DOHH2 (cell line): ENCODE measurements around the gene CROCC.

Source experiments
- H3F3A ChIP-seq: fragments of 200-600 bp; sonication (generic), shearing (Covaris generic); 2 replicates; pipeline ENCODE4 v1.6.0; 2016; ENCODE audit warnings: antibody characterized with exemption, mild to moderate bottlenecking; ENCODE audit not compliant: control insufficient read depth, insufficient read depth
- H3K27ac ChIP-seq: fragments of 200-600 bp; sonication (generic); 2 replicates; pipeline ENCODE4 v1.5.1; 2014; ENCODE audit warnings: low read depth, mild to moderate bottlenecking, low read length, moderate library complexity
- H3K27me3 ChIP-seq: fragments of 200-600 bp; sonication (generic); 2 replicates; pipeline ENCODE4 v1.6.1; 2014; ENCODE audit warnings: mild to moderate bottlenecking, low read length, mixed read lengths; ENCODE audit not compliant: control insufficient read depth
- H3K36me3 ChIP-seq: fragments of 200-600 bp; sonication (generic); 2 replicates; pipeline ENCODE4 v1.6.1; 2014; ENCODE audit warnings: mild to moderate bottlenecking, low read length, moderate library complexity, mixed read lengths; ENCODE audit not compliant: control insufficient read depth
- H3K4me1 ChIP-seq: fragments of 200-600 bp; sonication (generic); 2 replicates; pipeline ENCODE4 v1.6.1; 2014; ENCODE audit warnings: mild to moderate bottlenecking, low read length, mixed read lengths; ENCODE audit not compliant: control insufficient read depth
- H3K4me2 ChIP-seq: fragments of 200-600 bp; sonication (generic); 2 replicates; pipeline ENCODE4 v1.6.0; 2014; ENCODE audit warnings: mild to moderate bottlenecking, low read length, moderate library complexity
- H3K4me3 ChIP-seq: fragments of 200-600 bp; sonication (generic); 2 replicates; pipeline ENCODE4 v1.5.1; 2014; ENCODE audit warnings: mild to moderate bottlenecking, low read length, mixed read lengths
- H3K79me2 ChIP-seq: fragments of 200-600 bp; sonication (generic); 2 replicates; pipeline ENCODE4 v1.6.1; 2014; ENCODE audit warnings: mild to moderate bottlenecking, low read length, mixed read lengths; ENCODE audit not compliant: control insufficient read depth
- H3K9me2 ChIP-seq: fragments of 200-600 bp; sonication (generic); replicated peaks from 2 replicates; pipeline ENCODE4 v1.6.1; 2014; ENCODE audit warnings: mild to moderate bottlenecking, low read length, mixed read lengths; ENCODE audit not compliant: control insufficient read depth
- H3K9me3 ChIP-seq: fragments of 200-600 bp; sonication (generic); 2 replicates; pipeline ENCODE4 v1.6.1; 2014; ENCODE audit warnings: antibody characterized with exemption, low read length, mixed read lengths; ENCODE audit not compliant: control insufficient read depth, insufficient read depth
- H4K20me1 ChIP-seq: fragments of 200-600 bp; sonication (generic); 2 replicates; pipeline ENCODE4 v1.6.0; 2014; ENCODE audit warnings: low read depth, mild to moderate bottlenecking, antibody characterized with exemption, low read length, moderate library complexity; ENCODE audit not compliant: control insufficient read depth, insufficient read depth
- CTCF ChIP-seq: fragments of 200-600 bp; sonication (generic); IDR thresholded peaks from one replicate; pipeline ENCODE4 v1.5.1; 2014; ENCODE audit warnings: antibody characterized with exemption, mild to moderate bottlenecking, low read depth, low read length; ENCODE audit not compliant: poor library complexity, severe bottlenecking
- EZH2phosphoT487 ChIP-seq: fragments of 200-600 bp; sonication (generic); IDR thresholded peaks from 2 replicates; pipeline ENCODE4 v1.6.1; 2017; ENCODE audit warnings: borderline replicate concordance, mild to moderate bottlenecking, antibody characterized with exemption, low read length, moderate library complexity, mixed read lengths

Gene CROCC

GRCh38 chr1:16970132-16970910 lies 48.6 kb downstream of the CROCC start:
- no peaks in the 10 kb centered on the region for H3K79me2 ChIP-seq
- TF ChIP-seq CTCF (no peak), EZH2phosphoT487 (no peak)
- no peak overlapping the region for H3K27ac ChIP-seq
- no peaks in the 10 kb centered on the region for H3F3A ChIP-seq
- H3K4me2 ChIP-seq: no peak overlapping the region
- no peaks in the 10 kb centered on the region for H3K27me3 ChIP-seq
- no peaks in the 10 kb centered on the region for H3K4me1 ChIP-seq
- no peak overlapping the region for H3K4me3 ChIP-seq
- no peaks in the 10 kb centered on the region for H4K20me1 ChIP-seq
- H3K9me2 ChIP-seq: no peaks in the 10 kb centered on the region
- H3K9me3 ChIP-seq: no peaks in the 10 kb centered on the region
- no peaks in the 10 kb centered on the region for H3K36me3 ChIP-seq

- Histone ChIP-seq H3K4me1 (no peaks in the 10 kb centered on the region), H3K79me2 (no peaks in the 10 kb centered on the region), H3K27me3 (no peaks in the 10 kb centered on the region), H3K4me2 (no peak overlapping the region), H4K20me1 (no peaks in the 10 kb centered on the region), H3K9me2 (no peaks in the 10 kb centered on the region), H3F3A (no peaks in the 10 kb centered on the region), H3K27ac (no peak overlapping the region), H3K4me3 (no peak overlapping the region), H3K36me3 (no peaks in the 10 kb centered on the region), H3K9me3 (no peaks in the 10 kb centered on the region)
- TF ChIP-seq EZH2phosphoT487 (no peak), CTCF (no peak)
Observed at GRCh38 chr1:16971341-16972188, 49.8 kb downstream of the CROCC start.

- no peaks in the 10 kb centered on the region for H3K9me3 ChIP-seq
- no peaks in the 10 kb centered on the region for H3K79me2 ChIP-seq
- H3K4me2 ChIP-seq: no peak overlapping the region
- no peaks in the 10 kb centered on the region for H3K36me3 ChIP-seq
- TF ChIP-seq CTCF (no peak), EZH2phosphoT487 (no peak)
- no peaks in the 10 kb centered on the region for H3F3A ChIP-seq
- H3K27me3 ChIP-seq: no peaks in the 10 kb centered on the region
- no peaks in the 10 kb centered on the region for H4K20me1 ChIP-seq
- no peaks in the 10 kb centered on the region for H3K4me1 ChIP-seq
- no peak overlapping the region for H3K4me3 ChIP-seq
- no peaks in the 10 kb centered on the region for H3K9me2 ChIP-seq
- H3K27ac ChIP-seq: no peak overlapping the region
Observed at GRCh38 chr1:16972189-16972895, 50.6 kb downstream of the CROCC start.
